Thyroid gland (tissue), 4 donors: ENCODE measurements around the gene DRD3.

Experiments
- POLR2A ChIP-seq, 2 donors: fragments of 450-650 bp; IDR thresholded peaks; one replicate each; pipeline ENCODE4 v1.6.1; 2017; ENCODE audit warnings: antibody characterized with exemption in 2 of 2, mild to moderate bottlenecking in 2 of 2, moderate library complexity in 1 of 2
- TF ChIP-seq, protein P1 (sequence below), 6 experiments: fragments of 200-600 bp in 3 of 6; fragments of 450-650 bp in 3 of 6; sonication (generic) in 3 of 6; IDR thresholded peaks; one replicate each; pipeline ENCODE4 v1.5.1; 2016 to 2019; ENCODE audit warnings: antibody characterized with exemption in 6 of 6, mild to moderate bottlenecking in 2 of 6, inconsistent platforms in 1 of 6, moderate library complexity in 1 of 6

GRCh38 chr3:114213292-114213626 is 34.4 kb upstream of the DRD3 start:
- TF ChIP-seq POLR2A (IDR thresholded peaks at IDR 0.05), result no peak
- TF ChIP-seq, protein P1, sequence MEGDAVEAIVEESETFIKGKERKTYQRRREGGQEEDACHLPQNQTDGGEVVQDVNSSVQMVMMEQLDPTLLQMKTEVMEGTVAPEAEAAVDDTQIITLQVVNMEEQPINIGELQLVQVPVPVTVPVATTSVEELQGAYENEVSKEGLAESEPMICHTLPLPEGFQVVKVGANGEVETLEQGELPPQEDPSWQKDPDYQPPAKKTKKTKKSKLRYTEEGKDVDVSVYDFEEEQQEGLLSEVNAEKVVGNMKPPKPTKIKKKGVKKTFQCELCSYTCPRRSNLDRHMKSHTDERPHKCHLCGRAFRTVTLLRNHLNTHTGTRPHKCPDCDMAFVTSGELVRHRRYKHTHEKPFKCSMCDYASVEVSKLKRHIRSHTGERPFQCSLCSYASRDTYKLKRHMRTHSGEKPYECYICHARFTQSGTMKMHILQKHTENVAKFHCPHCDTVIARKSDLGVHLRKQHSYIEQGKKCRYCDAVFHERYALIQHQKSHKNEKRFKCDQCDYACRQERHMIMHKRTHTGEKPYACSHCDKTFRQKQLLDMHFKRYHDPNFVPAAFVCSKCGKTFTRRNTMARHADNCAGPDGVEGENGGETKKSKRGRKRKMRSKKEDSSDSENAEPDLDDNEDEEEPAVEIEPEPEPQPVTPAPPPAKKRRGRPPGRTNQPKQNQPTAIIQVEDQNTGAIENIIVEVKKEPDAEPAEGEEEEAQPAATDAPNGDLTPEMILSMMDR (IDR thresholded peaks at IDR 0.05), result no peak
